CD4-positive, CD25-positive, alpha-beta regulatory T cell (primary cell): Measurements from ENCODE around the gene SLC13A1. TPM values are rescaled to one million over a fixed set of nuclear protein-coding genes. Genes with fewer than 3 reads are reported as not detected.
"Not testable (repeated sequence)": the region's sequence is repeated elsewhere in the genome, so short reads cannot be mapped to it uniquely, and the experiment has no call there.

Experiments
- ATAC-seq, 2 donors: fragments of 150-1000 bp; cut with Tn5 transposase; one replicate each; pipeline ENCODE4 v1.10.0; 2021; ENCODE audit warnings: low read depth in 2 of 2, moderate number of reproducible peaks in 2 of 2, moderate library complexity in 1 of 2
- DNase-seq, 3 donors: peaks; one replicate each; pipeline versions ENCODE4 v3.0.0 to v3.0.0-alpha.2; 2012 to 2022; ENCODE audit warnings: mixed read lengths in 1 of 3
- H3K27ac ChIP-seq: one replicate; pipeline ENCODE4 v1.7.0; 2013; ENCODE audit warnings: mild to moderate bottlenecking, low read length; ENCODE audit not compliant: insufficient read depth, poor library complexity, severe bottlenecking
- H3K27me3 ChIP-seq: one replicate; pipeline ENCODE4 v1.7.0; 2013; ENCODE audit warnings: low read length; ENCODE audit not compliant: control insufficient read depth, insufficient read depth
- H3K36me3 ChIP-seq: one replicate; pipeline ENCODE4 v1.7.0; 2013; ENCODE audit warnings: mild to moderate bottlenecking, low read length, moderate library complexity; ENCODE audit not compliant: control insufficient read depth, insufficient read depth
- H3K4me1 ChIP-seq: 2 replicates; pipeline ENCODE4 v1.7.0; 2013; ENCODE audit warnings: mild to moderate bottlenecking, low read length; ENCODE audit not compliant: insufficient read depth, control insufficient read depth, poor library complexity, severe bottlenecking
- H3K4me3 ChIP-seq: one replicate; pipeline ENCODE4 v1.7.0; 2013; ENCODE audit warnings: low read depth, mild to moderate bottlenecking, low read length, moderate library complexity
- H3K9me3 ChIP-seq, 2 experiments: 1 replicate in 1 of 2; 2 replicates in 1 of 2; pipeline ENCODE4 v1.7.0; 2013; ENCODE audit warnings: low read length in 2 of 2, mild to moderate bottlenecking in 1 of 2, moderate library complexity in 1 of 2; ENCODE audit not compliant: control insufficient read depth in 2 of 2
- H3K27ac Mint-ChIP-seq, 3 donors: one replicate each; pipeline ENCODE4 v1.8.0; 2020 to 2022; ENCODE audit warnings: mild to moderate bottlenecking in 3 of 3, mixed read lengths in 3 of 3, moderate library complexity in 2 of 3
- H3K27me3 Mint-ChIP-seq: one replicate; pipeline ENCODE4 v1.8.0; 2022; ENCODE audit warnings: mild to moderate bottlenecking, mixed read lengths
- H3K36me3 Mint-ChIP-seq: one replicate; pipeline ENCODE4 v1.8.0; 2020; ENCODE audit warnings: mixed read lengths
- H3K4me1 Mint-ChIP-seq, 4 donors: one replicate each; pipeline ENCODE4 v1.8.0; 2020 to 2022; ENCODE audit warnings: mixed read lengths in 4 of 4, mild to moderate bottlenecking in 1 of 4
- H3K4me3 Mint-ChIP-seq, 4 donors: one replicate each; pipeline ENCODE4 v1.8.0; 2020 to 2022; ENCODE audit warnings: mild to moderate bottlenecking in 4 of 4, mixed read lengths in 4 of 4, moderate library complexity in 3 of 4
- H3K9me3 Mint-ChIP-seq, 7 donors: one replicate each; pipeline ENCODE4 v1.8.0; 2020 to 2022; ENCODE audit warnings: mixed read lengths in 7 of 7, mild to moderate bottlenecking in 3 of 7, moderate library complexity in 2 of 7
- polyA plus RNA-seq, 4 donors: library from polyadenylated mRNA; unstranded; fragments of 300-500 nt; fragmentation: Illumina TruSeq; gene quantifications; one replicate each; pipeline ENCODE4 v1.2.3, GENCODE V29; 2021
- total RNA-seq: library from RNA; stranded (reverse); gene quantifications from one replicate; pipeline ENCODE4 v1.2.3, GENCODE V29; 2022

SLC13A1 gene
- total and polyA plus RNA-seq, 5 donors from 2014 or later: not detected

- Mint-ChIP-seq H3K4me3 (no peak overlapping the region), H3K36me3 (no peaks in the 10 kb centered on the region), H3K27me3 (no peaks in the 10 kb centered on the region), H3K4me1 (no peaks in the 10 kb centered on the region), H3K27ac (no peak overlapping the region), H3K9me3 (peaks cover 0 to 8% (median 4%) of the 10 kb centered on the region in 7 donors)
- H3K27me3 ChIP-seq: no peaks in the 10 kb centered on the region
- H3K9me3 ChIP-seq: no peaks in the 10 kb centered on the region
- no peaks in the 10 kb centered on the region for H3K36me3 ChIP-seq
- no peaks in the 10 kb centered on the region for H3K4me1 ChIP-seq
- no peak overlapping the region for H3K4me3 ChIP-seq
- ATAC-seq: no peak
- H3K27ac ChIP-seq: no peak overlapping the region
- no peak for DNase-seq
These were observed 29.7 kb upstream of the SLC13A1 start for GRCh38 chr7:123229426-123229825.

GRCh38 chr7:123227666-123228065 is 27.9 kb upstream of the SLC13A1 start:
- not testable (repeated sequence) for H3K27ac Mint-ChIP-seq, H3K9me3 ChIP-seq, H3K27me3 Mint-ChIP-seq, DNase-seq, H3K4me3 ChIP-seq, H3K4me3 Mint-ChIP-seq, H3K36me3 Mint-ChIP-seq, H3K36me3 ChIP-seq, H3K27ac ChIP-seq, H3K4me1 ChIP-seq, ATAC-seq, H3K4me1 Mint-ChIP-seq, H3K27me3 ChIP-seq
- peaks cover 0 to 17% (median 4%) of the 10 kb centered on the region in 7 donors for H3K9me3 Mint-ChIP-seq

GRCh38 chr7:123220396-123220795 is 20.6 kb upstream of the SLC13A1 start:
- H3K4me1 Mint-ChIP-seq: no peaks in the 10 kb centered on the region
- no peaks in the 10 kb centered on the region for H3K27me3 Mint-ChIP-seq
- H3K36me3 Mint-ChIP-seq: no peaks in the 10 kb centered on the region
- H3K4me3 Mint-ChIP-seq: no peak overlapping the region
- Histone ChIP-seq H3K36me3 (no peaks in the 10 kb centered on the region), H3K27me3 (no peaks in the 10 kb centered on the region), H3K4me3 (no peak overlapping the region), H3K4me1 (no peaks in the 10 kb centered on the region), H3K27ac (no peak overlapping the region), H3K9me3 (peaks cover 0 to 1% of the 10 kb centered on the region in 2 experiments)
- ATAC-seq (no peak), DNase-seq (no peak)
- peaks cover 3 to 23% (median 10%) of the 10 kb centered on the region in 7 donors for H3K9me3 Mint-ChIP-seq
- H3K27ac Mint-ChIP-seq: no peak overlapping the region

- no peak overlapping the region for H3K27ac Mint-ChIP-seq
- Histone ChIP-seq H3K27me3 (no peaks in the 10 kb centered on the region), H3K9me3 (peaks cover 0 to 5% of the 10 kb centered on the region in 2 experiments), H3K4me3 (no peak overlapping the region), H3K27ac (no peak overlapping the region), H3K36me3 (no peaks in the 10 kb centered on the region), H3K4me1 (no peaks in the 10 kb centered on the region)
- H3K4me3 Mint-ChIP-seq: no peak overlapping the region
- H3K27me3 Mint-ChIP-seq: no peaks in the 10 kb centered on the region
- H3K4me1 Mint-ChIP-seq: no peaks in the 10 kb centered on the region
- peaks cover 5 to 33% (median 12%) of the 10 kb centered on the region in 7 donors for H3K9me3 Mint-ChIP-seq
- H3K36me3 Mint-ChIP-seq: no peaks in the 10 kb centered on the region
- DNase-seq (no peak), ATAC-seq (no peak)
These were observed 19.1 kb upstream of the SLC13A1 start for GRCh38 chr7:123218866-123219265.

DNA sequence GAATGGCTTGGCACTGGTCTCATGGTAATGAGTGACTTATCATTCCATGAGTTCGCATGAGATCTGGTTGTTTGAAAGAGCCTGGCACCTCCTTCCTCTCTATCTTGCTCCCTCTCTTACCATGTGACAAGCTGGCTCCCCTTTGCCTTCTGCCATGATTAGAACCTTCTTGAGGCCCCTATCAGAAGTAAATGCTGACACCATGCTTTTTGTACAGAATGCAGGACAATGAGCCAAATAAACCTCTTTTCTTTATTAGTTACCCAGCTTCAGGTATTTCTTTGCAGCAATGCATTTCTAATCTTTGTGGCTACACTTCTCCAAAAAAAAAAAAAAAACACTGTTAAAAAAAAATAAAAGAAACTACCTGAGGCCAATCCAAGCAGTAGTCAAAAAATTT is 17.1 kb upstream of the SLC13A1 start:
- H3K4me1 Mint-ChIP-seq: no peaks in the 10 kb centered on the region
- no peaks in the 10 kb centered on the region for H3K27me3 Mint-ChIP-seq
- Histone ChIP-seq H3K4me1 (no peaks in the 10 kb centered on the region), H3K27ac (no peak overlapping the region), H3K4me3 (no peak overlapping the region), H3K27me3 (no peaks in the 10 kb centered on the region), H3K9me3 (peaks cover 0 to 5% of the 10 kb centered on the region in 2 experiments), H3K36me3 (no peaks in the 10 kb centered on the region)
- peaks cover 3 to 21% (median 5%) of the 10 kb centered on the region in 7 donors for H3K9me3 Mint-ChIP-seq
- ATAC-seq (no peak), DNase-seq (no peak)
- no peak overlapping the region for H3K4me3 Mint-ChIP-seq
- H3K27ac Mint-ChIP-seq: no peak overlapping the region
- H3K36me3 Mint-ChIP-seq: no peaks in the 10 kb centered on the region

GRCh38 chr7:123215350-123215749 is 15.6 kb upstream of the SLC13A1 start:
- Mint-ChIP-seq H3K27me3 (no peaks in the 10 kb centered on the region), H3K27ac (no peak overlapping the region), H3K9me3 (peaks cover 3 to 21% (median 5%) of the 10 kb centered on the region in 7 donors), H3K4me3 (no peak overlapping the region), H3K36me3 (no peaks in the 10 kb centered on the region), H3K4me1 (no peaks in the 10 kb centered on the region)
- H3K27me3 ChIP-seq: no peaks in the 10 kb centered on the region
- H3K36me3 ChIP-seq: no peaks in the 10 kb centered on the region
- no peaks in the 10 kb centered on the region for H3K4me1 ChIP-seq
- no peak overlapping the region for H3K4me3 ChIP-seq
- H3K27ac ChIP-seq: no peak overlapping the region
- H3K9me3 ChIP-seq: peaks cover 0 to 5% of the 10 kb centered on the region in 2 experiments
- no peak for DNase-seq
- ATAC-seq: no peak

GRCh38 chr7:123211545-123211944 is 11.8 kb upstream of the SLC13A1 start:
- H3K27ac ChIP-seq: no peak overlapping the region
- peaks cover 0 to 11% (median 6%) of the 10 kb centered on the region in 7 donors for H3K9me3 Mint-ChIP-seq
- ATAC-seq (no peak), DNase-seq (no peak)
- peaks cover 0 to 5% of the 10 kb centered on the region in 2 experiments for H3K9me3 ChIP-seq
- no peak overlapping the region for H3K4me3 ChIP-seq
- no peaks in the 10 kb centered on the region for H3K36me3 Mint-ChIP-seq
- H3K27me3 Mint-ChIP-seq: no peaks in the 10 kb centered on the region
- no peaks in the 10 kb centered on the region for H3K36me3 ChIP-seq
- H3K4me1 ChIP-seq: no peaks in the 10 kb centered on the region
- H3K4me3 Mint-ChIP-seq: no peak overlapping the region
- no peaks in the 10 kb centered on the region for H3K4me1 Mint-ChIP-seq
- H3K27me3 ChIP-seq: no peaks in the 10 kb centered on the region
- no peak overlapping the region for H3K27ac Mint-ChIP-seq

DNA sequence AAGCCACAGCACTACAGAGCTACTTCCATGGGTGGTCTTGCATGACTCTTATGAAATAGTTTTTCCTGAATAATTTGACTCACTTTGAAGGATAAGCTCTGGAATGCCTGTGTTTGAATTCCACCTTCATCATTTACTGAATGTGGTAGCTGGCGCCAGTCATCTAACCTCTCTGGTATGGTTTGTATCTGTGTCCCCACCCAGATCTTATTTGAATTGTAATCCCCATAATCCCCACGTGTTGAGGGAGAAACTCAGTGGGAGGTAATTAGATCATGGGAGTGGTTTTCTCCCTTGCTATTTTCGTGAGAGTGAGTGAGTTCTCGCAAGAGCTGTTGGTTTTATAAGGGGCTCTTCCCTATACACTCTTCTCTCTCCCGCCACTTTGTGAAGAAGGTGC is 11.2 kb upstream of the SLC13A1 start:
- Histone ChIP-seq H3K27me3 (no peaks in the 10 kb centered on the region), H3K4me1 (no peaks in the 10 kb centered on the region), H3K27ac (no peak overlapping the region), H3K4me3 (no peak overlapping the region), H3K9me3 (peaks cover 0 to 5% of the 10 kb centered on the region in 2 experiments), H3K36me3 (no peaks in the 10 kb centered on the region)
- DNase-seq: no peak
- Mint-ChIP-seq H3K4me3 (no peak overlapping the region), H3K4me1 (no peaks in the 10 kb centered on the region), H3K9me3 (peaks cover 2 to 11% (median 6%) of the 10 kb centered on the region in 7 donors), H3K27me3 (no peaks in the 10 kb centered on the region), H3K27ac (no peak overlapping the region), H3K36me3 (no peaks in the 10 kb centered on the region)
- no peak for ATAC-seq
